Sigmoid colon (tissue), 7 donors: Measurements from ENCODE around the gene OR8B2. TPM values are rescaled to one million over a fixed set of nuclear protein-coding genes. Genes with fewer than 3 reads are reported as not detected.

Experiments used
- DNase-seq: peaks from one replicate; pipeline ENCODE4 v3.0.0-alpha.2; 2019
- H3K27ac ChIP-seq, 4 donors: fragments of 200-600 bp; sonication (generic); one replicate each; pipeline ENCODE4 v1.5.1; 2016 to 2019; ENCODE audit warnings: mild to moderate bottlenecking in 1 of 4
- H3K27me3 ChIP-seq, 3 donors: fragments of 200-600 bp; sonication (generic); one replicate each; pipeline ENCODE4 v1.5.1; 2019; ENCODE audit warnings: mild to moderate bottlenecking in 1 of 3
- H3K36me3 ChIP-seq, 4 donors: fragments of 200-600 bp; sonication (generic); one replicate each; pipeline ENCODE4 v1.5.1; 2016 to 2019
- H3K4me1 ChIP-seq, 4 donors: fragments of 200-600 bp; sonication (generic); one replicate each; pipeline ENCODE4 v1.5.1; 2017 to 2019
- H3K4me3 ChIP-seq, 4 donors: fragments of 200-600 bp; sonication (generic); one replicate each; pipeline ENCODE4 v1.5.1; 2017 to 2019; ENCODE audit warnings: mild to moderate bottlenecking in 2 of 4, moderate library complexity in 1 of 4
- H3K9me3 ChIP-seq, 4 donors: fragments of 200-600 bp in 3 of 4; sonication (generic) in 3 of 4; one replicate each; pipeline versions ENCODE4 v1.5.1 to v1.6.1; 2013 to 2019
- CTCF ChIP-seq, 4 experiments: fragments of 450-650 bp in 3 of 4; fragments of 200-600 bp in 1 of 4; IDR thresholded peaks; one replicate each; pipeline ENCODE4 v1.5.1; 2016 to 2019; ENCODE audit warnings: antibody characterized with exemption in 4 of 4, mild to moderate bottlenecking in 3 of 4, moderate library complexity in 2 of 4
- EP300 ChIP-seq, 4 donors: sonication (generic); formaldehyde crosslinking; IDR thresholded peaks; one replicate each; pipeline ENCODE4 v1.6.1; 2017; ENCODE audit warnings: antibody characterized with exemption in 4 of 4
- POLR2A ChIP-seq, 2 donors: fragments of 450-650 bp; IDR thresholded peaks; one replicate each; pipeline ENCODE4 v1.6.1; 2016; ENCODE audit warnings: antibody characterized with exemption in 2 of 2, mild to moderate bottlenecking in 2 of 2, moderate library complexity in 2 of 2
- POLR2AphosphoS5 ChIP-seq, 4 donors: sonication (generic); formaldehyde crosslinking; IDR thresholded peaks; one replicate each; pipeline ENCODE4 v1.6.1; 2017; ENCODE audit warnings: antibody characterized with exemption in 4 of 4
- WGBS, 2 donors: extraction: QIAGEN DNeasy Blood & Tissue Kit; methylation state at CpG; one replicate each; pipeline ENCODE4 v1.1.7; 2013; 5-methylcytosine and 5-hydroxymethylcytosine counted together
- intact Hi-C: fragments of 100-400 bp; cut with DNase I; formaldehyde crosslinking; loops from one replicate; pipeline ENCODE4 v1.15.1; 2023
- polyA plus RNA-seq, 3 donors: library from polyadenylated mRNA; stranded (reverse); fragments of 200-250 nt; gene quantifications; one replicate each; pipeline ENCODE4 v1.2.3, GENCODE V29; 2013
- total RNA-seq, 4 donors: library from RNA; depleted of rRNA; stranded (reverse); fragments of >200 nt; gene quantifications; one replicate each; pipeline ENCODE4 v1.1.0, GENCODE V29; 2016
- donor health status: healthy with polysubstance abuse.
- donor health status: Bipolar disorder and iron deficiency.
- donor health status: healthy.

The OR8B2 gene
- total and polyA plus RNA-seq, 7 donors = not detected

- no peak for DNase-seq
- intact Hi-C loops = no loop called here
- WGBS, 2 donors = 78 to 83% methylated on average over 6 of the region's 6 CpGs
Measured at GRCh38 chr11:124339396-124340141, 44.7 kb downstream of the OR8B2 start.

More at GRCh38 chr11:124339396-124340141, 44.7 kb downstream of the OR8B2 start:
- H3K4me3 ChIP-seq = no peak overlapping the region
- no peaks in the 10 kb centered on the region for H3K4me1 ChIP-seq
- no peaks in the 10 kb centered on the region for H3K27me3 ChIP-seq
- no peak for TF ChIP-seq CTCF (IDR thresholded peaks at IDR 0.05)
- TF ChIP-seq EP300 (IDR thresholded peaks at IDR 0.05) = no peak
- no peak for TF ChIP-seq POLR2AphosphoS5 (IDR thresholded peaks at IDR 0.05)
- no peak for TF ChIP-seq POLR2A (IDR thresholded peaks at IDR 0.05)
- H3K36me3 ChIP-seq = no peaks in the 10 kb centered on the region
- no peaks in the 10 kb centered on the region for H3K9me3 ChIP-seq
- no peak overlapping the region for H3K27ac ChIP-seq

Other genes with a start within 250 kb of the OR8B2 start
- gene OR10D3, start 201.2 kb downstream of the OR8B2 start, total RNA-seq = not detected
- gene OR10D3, start 201.2 kb downstream of the OR8B2 start, polyA plus RNA-seq = not detected
- gene OR8G1, start 143.4 kb downstream of the OR8B2 start, total RNA-seq = not detected
- gene OR8G1, start 143.4 kb downstream of the OR8B2 start, polyA plus RNA-seq = not detected
- not detected for gene OR8G5, start 128.1 kb downstream of the OR8B2 start, total RNA-seq
- under 1 TPM in 1 of 3 donors, not detected in 2; 0.10 TPM for gene OR8G5, start 128.1 kb downstream of the OR8B2 start, polyA plus RNA-seq
- gene OR8D1, start 70.5 kb downstream of the OR8B2 start, total RNA-seq = not detected
- gene OR8D1, start 70.5 kb downstream of the OR8B2 start, polyA plus RNA-seq = not detected
- gene OR8D2, start 64.3 kb downstream of the OR8B2 start, total RNA-seq = not detected
- gene OR8D2, start 64.3 kb downstream of the OR8B2 start, polyA plus RNA-seq = not detected
- not detected for gene OR8B3, start 14.5 kb upstream of the OR8B2 start, total RNA-seq
- gene OR8B3, start 14.5 kb upstream of the OR8B2 start, polyA plus RNA-seq = not detected
- gene OR8B4, start 40.4 kb upstream of the OR8B2 start, total RNA-seq = not detected
- not detected for gene OR8B4, start 40.4 kb upstream of the OR8B2 start, polyA plus RNA-seq
- not detected for gene OR8B8, start 61.2 kb upstream of the OR8B2 start, total RNA-seq
- gene OR8B8, start 61.2 kb upstream of the OR8B2 start, polyA plus RNA-seq = not detected
- gene OR8B12, start 159.2 kb upstream of the OR8B2 start, total RNA-seq = not detected
- not detected for gene OR8B12, start 159.2 kb upstream of the OR8B2 start, polyA plus RNA-seq
- not detected for gene OR8A1, start 185.5 kb upstream of the OR8B2 start, total RNA-seq
- not detected for gene OR8A1, start 185.5 kb upstream of the OR8B2 start, polyA plus RNA-seq
- gene PANX3, start 226.9 kb upstream of the OR8B2 start, total RNA-seq = not detected
- gene PANX3, start 226.9 kb upstream of the OR8B2 start, polyA plus RNA-seq = not detected
- 10 to 100 TPM; 26.0 to 41.0 (median 30.3) TPM for gene TBRG1, start 238.4 kb upstream of the OR8B2 start, total RNA-seq
- gene TBRG1, start 238.4 kb upstream of the OR8B2 start, polyA plus RNA-seq = 10 to 100 TPM; 14.4 to 24.4 (median 22.7) TPM